IMR-90 (cell line): ENCODE measurements around the gene IKZF3. TPM values are rescaled to one million over a fixed set of nuclear protein-coding genes. Genes with fewer than 3 reads are reported as not detected.

ENCODE experiments used
- ATAC-seq: fragments of 200-7000 bp; cut with Tn5 transposase; 2 replicates; pipeline ENCODE4 v1.9.1; 2020; ENCODE audit warnings: low read depth, mild to moderate bottlenecking, moderate library complexity
- BruUV-seq: library from RNA; stranded (reverse); fragments of 400-500 nt; replicated peaks from 2 replicates; lab custom pipeline; 2021; lab: Mats Ljungman, UMichigan
- CTCF ChIA-PET: fragments of 300-600 bp; formaldehyde crosslinking; extraction: SDS; loops from one replicate; lab custom pipeline; 2021; ENCODE audit warnings: antibody characterized with exemption; lab: Yijun Ruan, JAX
- POLR2A ChIA-PET: fragments of 300-600 bp; sonication (Branson Sonifier 250); formaldehyde crosslinking; loops from one replicate; lab custom pipeline; 2022; ENCODE audit warnings: antibody characterized with exemption; ENCODE audit not compliant: unreplicated experiment; lab: Charles Lee
- DNase-seq: peaks from one replicate; pipeline ENCODE4 v3.0.0; 2013
- H2AFZ ChIP-seq: replicated peaks from 2 replicates; pipeline ENCODE3; 2013; ENCODE audit warnings: low read length, mild to moderate bottlenecking; ENCODE audit not compliant: poor library complexity
- H2AK5ac ChIP-seq: 2 replicates; pipeline ENCODE4 v1.6.1; 2013; ENCODE audit warnings: low read depth, low read length, inconsistent platforms
- H2AK9ac ChIP-seq: replicated peaks from 2 replicates; pipeline ENCODE3; 2013; ENCODE audit warnings: mild to moderate bottlenecking, low read depth, low read length, moderate library complexity; ENCODE audit not compliant: poor library complexity
- H2BK120ac ChIP-seq: 2 replicates; pipeline ENCODE4 v1.6.1; 2013; ENCODE audit warnings: low read depth, low read length, inconsistent platforms
- H2BK15ac ChIP-seq: 3 replicates; pipeline ENCODE4 v1.6.1; 2013; ENCODE audit warnings: low read depth, low read length, inconsistent platforms
- H2BK20ac ChIP-seq: 2 replicates; pipeline ENCODE4 v1.6.1; 2013; ENCODE audit warnings: low read depth, mild to moderate bottlenecking, inconsistent platforms, low read length, moderate library complexity
- H2BK5ac ChIP-seq: 2 replicates; pipeline ENCODE4 v1.6.1; 2013; ENCODE audit warnings: mild to moderate bottlenecking, low read depth, low read length, inconsistent platforms; ENCODE audit not compliant: poor library complexity, severe bottlenecking
- H3K14ac ChIP-seq: replicated peaks from 2 replicates; pipeline ENCODE4 v1.6.1; 2013; ENCODE audit warnings: low read depth, low read length, inconsistent platforms
- H3K18ac ChIP-seq: 2 replicates; pipeline ENCODE4 v1.6.1; 2013; ENCODE audit warnings: low read depth, low read length, control low read depth
- H3K23ac ChIP-seq: 2 replicates; pipeline ENCODE4 v1.6.1; 2013; ENCODE audit warnings: low read depth, low read length, inconsistent platforms
- H3K27ac ChIP-seq: 2 replicates; pipeline ENCODE4 v1.5.1; 2013; ENCODE audit warnings: mild to moderate bottlenecking, control low read depth, low read length; ENCODE audit not compliant: insufficient read depth
- H3K27me3 ChIP-seq: 2 replicates; pipeline ENCODE4 v1.6.1; 2013; ENCODE audit warnings: low read length; ENCODE audit not compliant: control insufficient read depth, insufficient read depth
- H3K36me3 ChIP-seq: 2 replicates; pipeline ENCODE4 v1.6.1; 2013; ENCODE audit warnings: low read length, mixed read lengths; ENCODE audit not compliant: control insufficient read depth, insufficient read depth
- H3K4ac ChIP-seq: 2 replicates; pipeline ENCODE4 v1.6.1; 2013; ENCODE audit warnings: low read depth, low read length, inconsistent platforms
- H3K4me1 ChIP-seq: 2 replicates; pipeline ENCODE4 v1.6.1; 2013; ENCODE audit warnings: low read length, mixed read lengths; ENCODE audit not compliant: control insufficient read depth, insufficient read depth
- H3K4me2 ChIP-seq: 2 replicates; pipeline ENCODE4 v1.6.1; 2013; ENCODE audit warnings: low read depth, mild to moderate bottlenecking, control low read depth, low read length, moderate library complexity
- H3K4me3 ChIP-seq: 2 replicates; pipeline ENCODE4 v1.5.1; 2013; ENCODE audit warnings: low read depth, mild to moderate bottlenecking, control low read depth, low read length, moderate library complexity; ENCODE audit not compliant: insufficient read depth
- H3K56ac ChIP-seq: 2 replicates; pipeline ENCODE4 v1.6.1; 2013; ENCODE audit warnings: low read length, inconsistent platforms; ENCODE audit not compliant: insufficient read depth; ENCODE audit errors: extremely low read depth
- H3K79me1 ChIP-seq, 2 experiments: 2 replicates each; pipeline ENCODE4 v1.6.1; 2013; ENCODE audit warnings: low read length in 2 of 2, inconsistent platforms in 1 of 2, low read depth in 1 of 2
- H3K9ac ChIP-seq: 2 replicates; pipeline ENCODE4 v1.6.1; 2013; ENCODE audit warnings: low read depth, low read length, control low read depth
- H3K9me1 ChIP-seq: 2 replicates; pipeline ENCODE4 v1.6.1; 2013; ENCODE audit warnings: low read length, inconsistent platforms; ENCODE audit not compliant: insufficient read depth
- H3K9me3 ChIP-seq: 2 replicates; pipeline ENCODE4 v1.6.1; 2013; ENCODE audit warnings: low read length; ENCODE audit not compliant: control insufficient read depth, insufficient read depth
- H4K20me1 ChIP-seq: 2 replicates; pipeline ENCODE4 v1.6.1; 2013; ENCODE audit warnings: low read length, inconsistent platforms; ENCODE audit not compliant: insufficient read depth
- H4K5ac ChIP-seq: 2 replicates; pipeline ENCODE4 v1.6.1; 2013; ENCODE audit warnings: mild to moderate bottlenecking, low read depth, low read length, control low read depth
- H4K8ac ChIP-seq, 2 experiments: 2 replicates each; pipeline ENCODE4 v1.6.1; 2013; ENCODE audit warnings: low read depth in 2 of 2, low read length in 2 of 2, control low read depth in 1 of 2, inconsistent platforms in 1 of 2
- H4K91ac ChIP-seq: 2 replicates; pipeline ENCODE4 v1.6.1; 2013; ENCODE audit warnings: low read depth, low read length, inconsistent platforms; ENCODE audit not compliant: insufficient read depth
- BHLHE40 ChIP-seq: fragments of 150-350 bp; IDR thresholded peaks from 2 replicates; pipeline ENCODE4 v1.6.1; 2016; ENCODE audit warnings: mild to moderate bottlenecking, low read depth, low read length
- FOS ChIP-seq: fragments of 150-350 bp; IDR thresholded peaks from 2 replicates; pipeline ENCODE4 v1.6.1; 2016; ENCODE audit warnings: low read depth, low read length
- NFE2L2 ChIP-seq: fragments of 150-350 bp; IDR thresholded peaks from 2 replicates; pipeline ENCODE4 v1.6.1; 2016; ENCODE audit warnings: low read depth, mild to moderate bottlenecking, low read length
- RFX5 ChIP-seq: IDR thresholded peaks from 2 replicates; pipeline ENCODE4 v1.8.0; 2012; ENCODE audit warnings: low read depth, mild to moderate bottlenecking, low read length, moderate library complexity
- SMC3 ChIP-seq: fragments of 150-350 bp; IDR thresholded peaks from 2 replicates; pipeline ENCODE4 v1.6.1; 2016; ENCODE audit warnings: low read depth, mild to moderate bottlenecking, antibody characterized with exemption, low read length, moderate library complexity
- WGBS, 2 experiments: methylation state at CpG; one replicate each; pipeline versions ENCODE4 v1.1.5 to v1.1.7; 2013; ENCODE audit warnings: missing lambda C conversion rate in 2 of 2; ENCODE audit not compliant: insufficient read length in 1 of 2; ENCODE audit errors: extremely low coverage in 2 of 2; 5-methylcytosine and 5-hydroxymethylcytosine counted together
- dilution Hi-C: fragments of 300-500 bp; cut with HindIII; formaldehyde crosslinking; loops from one replicate; pipeline ENCODE4 v1.14.3; 2018; ENCODE audit warnings: low sequenced_read_pairs; ENCODE audit not compliant: unreplicated experiment
- in situ Hi-C: fragments of 300-500 bp; cut with MboI; formaldehyde crosslinking; loops from 3 replicates; pipeline ENCODE4 v1.14.3; 2019; ENCODE audit warnings: low sequenced_read_pairs, inconsistent platforms, mixed read lengths
- intact Hi-C: fragments of 100-400 bp; cut with micrococcal nuclease; formaldehyde crosslinking; loops from 2 replicates; pipeline ENCODE4 v1.10.0; 2022
- polyA plus RNA-seq, 3 experiments: library from polyadenylated mRNA; depleted of rRNA; stranded (reverse); fragments of >200 nt; gene quantifications; 2 replicates each; pipeline ENCODE4 v1.2.3, GENCODE V29; 2012; ENCODE audit warnings: low replicate concordance in 1 of 3
- total RNA-seq: library from RNA; depleted of rRNA; stranded (reverse); fragments of >200 nt; gene quantifications from 2 replicates; pipeline ENCODE4 v1.2.3, GENCODE V29; 2012
- TF ChIP-seq, protein P1 (sequence below): conservative IDR thresholded peaks from 2 replicates; pipeline ENCODE4 v1.5.1; 2012; ENCODE audit warnings: mild to moderate bottlenecking, low read depth, low read length, improper control_type of control experiment

Gene IKZF3
- total and polyA plus RNA-seq, 2 of the 4 experiments (the other 2 are of a cell fraction) = not detected

DNA sequence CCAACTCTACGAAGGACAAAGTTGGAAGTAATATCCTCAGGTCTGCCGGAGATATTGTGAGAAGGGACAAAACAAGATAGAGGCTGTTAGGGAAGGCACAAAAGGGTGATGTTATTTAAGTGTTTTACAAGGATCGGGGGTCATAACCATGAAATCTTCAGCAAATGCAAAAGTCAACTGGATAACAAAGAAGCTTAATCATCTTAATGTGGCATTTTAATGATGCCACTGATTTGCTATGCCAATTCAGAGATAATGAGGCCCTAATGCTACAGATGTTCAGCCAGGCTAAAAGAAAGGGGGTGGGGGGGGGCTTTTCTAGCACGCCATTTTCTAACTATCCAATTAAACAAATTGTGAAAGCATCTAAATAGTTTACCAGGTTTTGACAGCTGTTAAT is 63.1 kb downstream of the IKZF3 start:
- TF ChIP-seq, protein P1, sequence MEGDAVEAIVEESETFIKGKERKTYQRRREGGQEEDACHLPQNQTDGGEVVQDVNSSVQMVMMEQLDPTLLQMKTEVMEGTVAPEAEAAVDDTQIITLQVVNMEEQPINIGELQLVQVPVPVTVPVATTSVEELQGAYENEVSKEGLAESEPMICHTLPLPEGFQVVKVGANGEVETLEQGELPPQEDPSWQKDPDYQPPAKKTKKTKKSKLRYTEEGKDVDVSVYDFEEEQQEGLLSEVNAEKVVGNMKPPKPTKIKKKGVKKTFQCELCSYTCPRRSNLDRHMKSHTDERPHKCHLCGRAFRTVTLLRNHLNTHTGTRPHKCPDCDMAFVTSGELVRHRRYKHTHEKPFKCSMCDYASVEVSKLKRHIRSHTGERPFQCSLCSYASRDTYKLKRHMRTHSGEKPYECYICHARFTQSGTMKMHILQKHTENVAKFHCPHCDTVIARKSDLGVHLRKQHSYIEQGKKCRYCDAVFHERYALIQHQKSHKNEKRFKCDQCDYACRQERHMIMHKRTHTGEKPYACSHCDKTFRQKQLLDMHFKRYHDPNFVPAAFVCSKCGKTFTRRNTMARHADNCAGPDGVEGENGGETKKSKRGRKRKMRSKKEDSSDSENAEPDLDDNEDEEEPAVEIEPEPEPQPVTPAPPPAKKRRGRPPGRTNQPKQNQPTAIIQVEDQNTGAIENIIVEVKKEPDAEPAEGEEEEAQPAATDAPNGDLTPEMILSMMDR = no peak
- TF ChIP-seq BHLHE40 = no peak
- TF ChIP-seq RFX5 = no peak
- TF ChIP-seq FOS = no peak
- no peak for TF ChIP-seq SMC3
- no peak for TF ChIP-seq NFE2L2
- Histone ChIP-seq H3K4me1 (no peaks in the 10 kb centered on the region), H2BK5ac (no peak overlapping the region), H3K23ac (no peak overlapping the region), H3K9me3 (no peaks in the 10 kb centered on the region), H4K20me1 (no peaks in the 10 kb centered on the region), H3K4me2 (no peak overlapping the region), H2AK9ac (no peak overlapping the region), H3K14ac (no peak overlapping the region), H3K4me3 (no peak overlapping the region), H4K91ac (no peak overlapping the region), H2BK120ac (no peak overlapping the region), H3K4ac (no peak overlapping the region), H2BK15ac (no peak overlapping the region), H4K8ac (no peak overlapping the region), H3K36me3 (no peaks in the 10 kb centered on the region), H3K79me1 (no peaks in the 10 kb centered on the region), H2BK20ac (no peak overlapping the region), H3K18ac (no peak overlapping the region), H3K27ac (no peak overlapping the region), H3K9me1 (no peaks in the 10 kb centered on the region), H2AK5ac (no peak overlapping the region), H3K9ac (no peak overlapping the region), H2AFZ (no peak overlapping the region), H3K27me3 (peaks cover 21% of the 10 kb centered on the region), H3K56ac (no peak overlapping the region), H4K5ac (no peak overlapping the region)
- intact Hi-C loops (no loop called here), dilution Hi-C loops (no loop called here), in situ Hi-C loops (no loop called here)
- POLR2A ChIA-PET = no interaction called here
- no TSS peak for BruUV-seq
- no peak for DNase-seq
- 60% methylated on average over 1 of the region's 4 CpGs; no CpG with 5 or more reads in 1 of the 2 experiments for WGBS, 2 experiments
- ATAC-seq = no peak
- CTCF ChIA-PET = interaction anchor here (0.6 kb wide), 1 partner anchor 21 kb away, joined by 3 read pairs; no protein-coding TSS in a partner anchor
